ENCODE measurements around the gene FCF1.

GRCh38 chr14:74703043-74703442, 9.9 kb upstream of the FCF1 start:
- TF ChIP-seq, protein P1, sequence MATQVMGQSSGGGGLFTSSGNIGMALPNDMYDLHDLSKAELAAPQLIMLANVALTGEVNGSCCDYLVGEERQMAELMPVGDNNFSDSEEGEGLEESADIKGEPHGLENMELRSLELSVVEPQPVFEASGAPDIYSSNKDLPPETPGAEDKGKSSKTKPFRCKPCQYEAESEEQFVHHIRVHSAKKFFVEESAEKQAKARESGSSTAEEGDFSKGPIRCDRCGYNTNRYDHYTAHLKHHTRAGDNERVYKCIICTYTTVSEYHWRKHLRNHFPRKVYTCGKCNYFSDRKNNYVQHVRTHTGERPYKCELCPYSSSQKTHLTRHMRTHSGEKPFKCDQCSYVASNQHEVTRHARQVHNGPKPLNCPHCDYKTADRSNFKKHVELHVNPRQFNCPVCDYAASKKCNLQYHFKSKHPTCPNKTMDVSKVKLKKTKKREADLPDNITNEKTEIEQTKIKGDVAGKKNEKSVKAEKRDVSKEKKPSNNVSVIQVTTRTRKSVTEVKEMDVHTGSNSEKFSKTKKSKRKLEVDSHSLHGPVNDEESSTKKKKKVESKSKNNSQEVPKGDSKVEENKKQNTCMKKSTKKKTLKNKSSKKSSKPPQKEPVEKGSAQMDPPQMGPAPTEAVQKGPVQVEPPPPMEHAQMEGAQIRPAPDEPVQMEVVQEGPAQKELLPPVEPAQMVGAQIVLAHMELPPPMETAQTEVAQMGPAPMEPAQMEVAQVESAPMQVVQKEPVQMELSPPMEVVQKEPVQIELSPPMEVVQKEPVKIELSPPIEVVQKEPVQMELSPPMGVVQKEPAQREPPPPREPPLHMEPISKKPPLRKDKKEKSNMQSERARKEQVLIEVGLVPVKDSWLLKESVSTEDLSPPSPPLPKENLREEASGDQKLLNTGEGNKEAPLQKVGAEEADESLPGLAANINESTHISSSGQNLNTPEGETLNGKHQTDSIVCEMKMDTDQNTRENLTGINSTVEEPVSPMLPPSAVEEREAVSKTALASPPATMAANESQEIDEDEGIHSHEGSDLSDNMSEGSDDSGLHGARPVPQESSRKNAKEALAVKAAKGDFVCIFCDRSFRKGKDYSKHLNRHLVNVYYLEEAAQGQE (tag by site-specific recombination; IDR thresholded peaks at IDR 0.05) = no peak
- TF ChIP-seq ZNF76 (tag by site-specific recombination; IDR thresholded peaks at IDR 0.05; ENCODE audit: borderline replicate concordance, low read depth) (no peak), CTCF (tag by site-specific recombination; IDR thresholded peaks at IDR 0.05) (no peak), ZNF140 (tag by site-specific recombination; IDR thresholded peaks at IDR 0.05) (no peak), ZNF350 (tag by site-specific recombination; IDR thresholded peaks at IDR 0.05) (no peak), YY1 (tag by site-specific recombination; IDR thresholded peaks at IDR 0.05) (no peak), ZNF670 (tag by site-specific recombination; IDR thresholded peaks at IDR 0.05; ENCODE audit: low read depth) (no peak), TCF7L2 (IDR thresholded peaks at IDR 0.05; ENCODE audit: borderline replicate concordance, low read depth, low read length) (no peak), ZNF223 (tag by site-specific recombination; IDR thresholded peaks at IDR 0.05) (no peak), ZBTB20 (tag by site-specific recombination; IDR thresholded peaks at IDR 0.05) (no peak)
- TF ChIP-seq, protein P2, sequence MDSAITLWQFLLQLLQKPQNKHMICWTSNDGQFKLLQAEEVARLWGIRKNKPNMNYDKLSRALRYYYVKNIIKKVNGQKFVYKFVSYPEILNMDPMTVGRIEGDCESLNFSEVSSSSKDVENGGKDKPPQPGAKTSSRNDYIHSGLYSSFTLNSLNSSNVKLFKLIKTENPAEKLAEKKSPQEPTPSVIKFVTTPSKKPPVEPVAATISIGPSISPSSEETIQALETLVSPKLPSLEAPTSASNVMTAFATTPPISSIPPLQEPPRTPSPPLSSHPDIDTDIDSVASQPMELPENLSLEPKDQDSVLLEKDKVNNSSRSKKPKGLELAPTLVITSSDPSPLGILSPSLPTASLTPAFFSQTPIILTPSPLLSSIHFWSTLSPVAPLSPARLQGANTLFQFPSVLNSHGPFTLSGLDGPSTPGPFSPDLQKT (IDR thresholded peaks at IDR 0.05; ENCODE audit: borderline replicate concordance, low read depth, low read length) = no peak
- TF ChIP-seq, protein P3, sequence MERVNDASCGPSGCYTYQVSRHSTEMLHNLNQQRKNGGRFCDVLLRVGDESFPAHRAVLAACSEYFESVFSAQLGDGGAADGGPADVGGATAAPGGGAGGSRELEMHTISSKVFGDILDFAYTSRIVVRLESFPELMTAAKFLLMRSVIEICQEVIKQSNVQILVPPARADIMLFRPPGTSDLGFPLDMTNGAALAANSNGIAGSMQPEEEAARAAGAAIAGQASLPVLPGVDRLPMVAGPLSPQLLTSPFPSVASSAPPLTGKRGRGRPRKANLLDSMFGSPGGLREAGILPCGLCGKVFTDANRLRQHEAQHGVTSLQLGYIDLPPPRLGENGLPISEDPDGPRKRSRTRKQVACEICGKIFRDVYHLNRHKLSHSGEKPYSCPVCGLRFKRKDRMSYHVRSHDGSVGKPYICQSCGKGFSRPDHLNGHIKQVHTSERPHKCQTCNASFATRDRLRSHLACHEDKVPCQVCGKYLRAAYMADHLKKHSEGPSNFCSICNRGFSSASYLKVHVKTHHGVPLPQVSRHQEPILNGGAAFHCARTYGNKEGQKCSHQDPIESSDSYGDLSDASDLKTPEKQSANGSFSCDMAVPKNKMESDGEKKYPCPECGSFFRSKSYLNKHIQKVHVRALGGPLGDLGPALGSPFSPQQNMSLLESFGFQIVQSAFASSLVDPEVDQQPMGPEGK (tag by site-specific recombination; IDR thresholded peaks at IDR 0.05) = no peak
